ENCODE data around the gene MARCHF9. TPM values are rescaled to one million over a fixed set of nuclear protein-coding genes. Genes with fewer than 3 reads are reported as not detected.

The MARCHF9 gene
- total and polyA plus RNA-seq, 2 donors (not counting 1 experiment from before 2014, with no cell fraction given) = 3.8 to 4.8 TPM

- peaks cover 31% of the 10 kb centered on the region for H3K27me3 ChIP-seq (ENCODE audit: control insufficient read depth, insufficient read depth, low read length)
- H3K4me1 ChIP-seq (ENCODE audit: control insufficient read depth, extremely low read depth, insufficient read depth, low read length) = peaks cover 13% of the 10 kb centered on the region
- TF ChIP-seq CTCF (conservative IDR thresholded peaks at IDR 0.05 in 1 of 2, IDR thresholded peaks at IDR 0.05 in 1 of 2; ENCODE audit: low read depth in 1 of 2, low read length in 2 of 2) (no peak), EZH2 (IDR thresholded peaks at IDR 0.05; ENCODE audit: low read length, missing control alignments) (no peak)
- no peak overlapping the region for H3K4me3 ChIP-seq (replicated peaks in 1 of 4; ENCODE audit: control extremely low read depth in 1 of 4, insufficient read depth in 1 of 4, low read depth in 3 of 4, low read length in 4 of 4)
- no peak overlapping the region for H3K4me2 ChIP-seq (ENCODE audit: extremely low read depth, insufficient read depth, low read length)
- H4K20me1 ChIP-seq (ENCODE audit: control insufficient read depth, extremely low read depth, insufficient read depth, low read length) = no peaks in the 10 kb centered on the region
- no peak for DNase-seq (ENCODE audit: low read depth in 2 of 2)
- no peak overlapping the region for H3K27ac ChIP-seq (ENCODE audit: insufficient read depth, low read length)
- no peak overlapping the region for H2AFZ ChIP-seq (ENCODE audit: low read length)
- peaks cover 3% of the 10 kb centered on the region for H3K36me3 ChIP-seq (ENCODE audit: control insufficient read depth, insufficient read depth, low read length)
- no peaks in the 10 kb centered on the region for H3K9me3 ChIP-seq (ENCODE audit: control insufficient read depth, insufficient read depth, low read depth, low read length)
- H3K79me2 ChIP-seq (ENCODE audit: control insufficient read depth, insufficient read depth, low read length) = no peaks in the 10 kb centered on the region
- no peak overlapping the region for H3K9ac ChIP-seq (ENCODE audit: insufficient read depth, low read length)
Measured at GRCh38 chr12:57763881-57764661, 9.2 kb downstream of the MARCHF9 start.

GRCh38 chr12:57764662-57765002 is 9.7 kb downstream of the MARCHF9 start:
- Histone ChIP-seq H3K36me3 (ENCODE audit: control insufficient read depth, insufficient read depth, low read length) (peaks cover 8% of the 10 kb centered on the region), H4K20me1 (ENCODE audit: control insufficient read depth, extremely low read depth, insufficient read depth, low read length) (no peaks in the 10 kb centered on the region), H3K79me2 (ENCODE audit: control insufficient read depth, insufficient read depth, low read length) (no peaks in the 10 kb centered on the region), H3K4me2 (ENCODE audit: extremely low read depth, insufficient read depth, low read length) (peak overlapping the region; percentile 58), H3K9me3 (ENCODE audit: control insufficient read depth, insufficient read depth, low read depth, low read length) (no peaks in the 10 kb centered on the region), H3K27ac (ENCODE audit: insufficient read depth, low read length) (no peak overlapping the region), H3K4me1 (ENCODE audit: control insufficient read depth, extremely low read depth, insufficient read depth, low read length) (peaks cover 13% of the 10 kb centered on the region), H3K27me3 (ENCODE audit: control insufficient read depth, insufficient read depth, low read length) (peaks cover 31% of the 10 kb centered on the region), H3K4me3 (replicated peaks in 1 of 4; ENCODE audit: control extremely low read depth in 1 of 4, insufficient read depth in 1 of 4, low read depth in 3 of 4, low read length in 4 of 4) (peak overlapping the region in 1 of 4 experiments; percentile 50), H2AFZ (ENCODE audit: low read length) (peak overlapping the region; percentile 46), H3K9ac (ENCODE audit: insufficient read depth, low read length) (peak overlapping the region; percentile 10)
- no peak for DNase-seq (ENCODE audit: low read depth in 2 of 2)
- TF ChIP-seq EZH2 (IDR thresholded peaks at IDR 0.05; ENCODE audit: low read length, missing control alignments) (no peak), CTCF (conservative IDR thresholded peaks at IDR 0.05 in 1 of 2, IDR thresholded peaks at IDR 0.05 in 1 of 2; ENCODE audit: low read depth in 1 of 2, low read length in 2 of 2) (no peak)

- Histone ChIP-seq H3K9ac (ENCODE audit: insufficient read depth, low read length) (peak overlapping the region; percentile 10), H3K27ac (ENCODE audit: insufficient read depth, low read length) (no peak overlapping the region), H3K4me3 (replicated peaks in 1 of 4; ENCODE audit: control extremely low read depth in 1 of 4, insufficient read depth in 1 of 4, low read depth in 3 of 4, low read length in 4 of 4) (peak overlapping the region in 1 of 4 experiments; percentile 50), H3K27me3 (ENCODE audit: control insufficient read depth, insufficient read depth, low read length) (peaks cover 31% of the 10 kb centered on the region), H3K36me3 (ENCODE audit: control insufficient read depth, insufficient read depth, low read length) (peaks cover 8% of the 10 kb centered on the region), H3K79me2 (ENCODE audit: control insufficient read depth, insufficient read depth, low read length) (no peaks in the 10 kb centered on the region), H3K9me3 (ENCODE audit: control insufficient read depth, insufficient read depth, low read depth, low read length) (no peaks in the 10 kb centered on the region), H4K20me1 (ENCODE audit: control insufficient read depth, extremely low read depth, insufficient read depth, low read length) (no peaks in the 10 kb centered on the region), H3K4me2 (ENCODE audit: extremely low read depth, insufficient read depth, low read length) (peak overlapping the region; percentile 58), H3K4me1 (ENCODE audit: control insufficient read depth, extremely low read depth, insufficient read depth, low read length) (peaks cover 13% of the 10 kb centered on the region), H2AFZ (ENCODE audit: low read length) (peak overlapping the region; percentile 46)
- TF ChIP-seq CTCF (conservative IDR thresholded peaks at IDR 0.05 in 1 of 2, IDR thresholded peaks at IDR 0.05 in 1 of 2; ENCODE audit: low read depth in 1 of 2, low read length in 2 of 2) = peak; percentile 21 to 24
- peak; percentile 86 for TF ChIP-seq EZH2 (IDR thresholded peaks at IDR 0.05; ENCODE audit: low read length, missing control alignments)
- DNase-seq (ENCODE audit: low read depth in 2 of 2) = peak in 1 of 2 donors; percentile 28
Measured at GRCh38 chr12:57765003-57765697, 10.2 kb downstream of the MARCHF9 start.

Measured in fibroblast of lung (primary cell).